ACHN (cell line): ENCODE data around the gene MST1R.

ENCODE experiments used
- DNase-seq: peaks from one replicate; pipeline ENCODE4 v3.0.0-alpha.2; 2015
- in situ Hi-C: cut with HindIII; loops from 2 replicates; pipeline ENCODE4 v1.10.0; 2017; ENCODE audit warnings: low sequenced_read_pairs, low pct_ligation_motif_present, low pct_unique_long_range_greater_than_20kb

MST1R gene

DNA sequence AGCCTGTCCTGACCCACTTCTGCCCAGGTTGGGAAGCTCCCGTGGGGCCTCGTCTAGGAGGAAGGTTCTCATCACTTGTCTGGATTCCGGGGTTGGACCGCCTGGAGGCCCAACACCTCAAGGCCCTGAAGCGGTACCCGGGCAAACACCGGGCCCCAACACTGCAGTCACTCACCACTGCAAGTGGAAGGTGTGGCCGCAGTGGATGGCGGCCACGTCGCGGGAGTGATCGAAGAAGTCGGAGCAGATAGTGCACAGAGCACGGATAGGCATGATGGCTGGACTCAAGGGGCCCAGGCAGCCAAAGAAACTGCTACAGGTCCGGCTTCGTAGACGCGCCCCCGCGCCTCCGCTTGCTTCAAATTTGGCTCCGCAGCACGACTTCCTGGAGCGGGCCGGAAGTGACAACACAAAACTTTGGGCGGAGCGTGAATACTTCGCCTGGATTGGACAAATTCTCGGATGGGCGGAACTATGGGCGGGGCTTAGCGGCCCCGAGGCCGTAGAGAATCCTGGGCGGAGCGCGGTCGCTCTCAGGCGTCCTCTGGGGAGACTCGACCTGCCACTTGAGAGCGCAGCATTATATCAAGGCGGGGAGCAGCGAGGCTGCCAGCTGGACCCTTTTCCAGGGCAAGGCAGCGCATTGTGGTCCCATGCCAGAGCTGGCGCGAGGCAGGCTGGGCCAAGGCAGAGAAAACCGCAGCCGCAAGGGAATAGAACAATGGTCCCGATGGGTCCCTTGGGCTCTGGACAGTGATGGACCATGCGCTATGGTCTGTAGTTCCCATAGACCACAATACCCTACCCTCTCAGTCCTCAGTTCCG is 47.3 kb downstream of the MST1R start, which contains the start of gene TRAIP:
Gene TRAIP (minus strand): TSS at position 384 of the 825 bp plus-strand sequence. CDS start 111 bp downstream, at position 273.
- in situ Hi-C loops: no loop called here
- peak; percentile 91 for DNase-seq

DNA sequence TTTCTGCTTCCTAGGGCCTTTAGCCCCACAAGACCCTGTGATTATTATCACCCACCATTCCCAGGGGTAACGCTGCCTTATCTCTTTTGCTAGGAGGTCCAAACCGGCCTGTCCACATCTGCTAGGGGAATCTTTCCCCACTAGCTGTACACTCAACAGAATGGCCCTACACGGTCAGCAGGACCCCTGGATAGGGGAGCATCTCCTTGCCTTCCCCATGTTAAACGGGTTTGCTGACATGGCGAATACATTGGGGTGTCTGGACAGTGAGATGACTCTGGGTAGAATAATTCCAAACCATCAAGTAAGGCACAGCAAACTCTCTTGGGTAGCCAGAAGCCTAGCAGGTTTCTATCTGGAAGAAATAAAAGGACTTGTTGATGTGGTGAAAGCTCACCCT is 48.0 kb downstream of the MST1R start:
- in situ Hi-C loops: no loop called here
- DNase-seq: no peak

DNA sequence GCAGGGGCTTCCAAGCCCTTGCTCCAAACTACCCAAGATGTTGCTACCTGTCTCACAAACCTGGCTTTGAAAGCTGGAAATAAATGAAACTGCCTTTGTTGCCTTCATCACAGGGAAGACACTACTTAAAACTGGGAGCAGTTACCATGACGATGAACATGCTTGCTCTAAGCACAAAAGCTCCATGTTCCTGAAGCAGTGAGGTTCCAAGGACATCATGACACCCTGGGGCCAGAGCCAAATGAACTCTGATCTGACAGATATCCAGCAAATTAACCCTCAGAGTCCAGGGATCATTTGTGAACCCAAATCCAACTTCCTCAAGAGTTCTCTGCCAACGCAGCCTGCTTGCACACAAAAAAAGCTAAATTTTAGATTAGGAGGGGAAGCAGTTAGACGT is 58.0 kb downstream of the MST1R start:
- in situ Hi-C loops: no loop called here
- DNase-seq: no peak

DNA sequence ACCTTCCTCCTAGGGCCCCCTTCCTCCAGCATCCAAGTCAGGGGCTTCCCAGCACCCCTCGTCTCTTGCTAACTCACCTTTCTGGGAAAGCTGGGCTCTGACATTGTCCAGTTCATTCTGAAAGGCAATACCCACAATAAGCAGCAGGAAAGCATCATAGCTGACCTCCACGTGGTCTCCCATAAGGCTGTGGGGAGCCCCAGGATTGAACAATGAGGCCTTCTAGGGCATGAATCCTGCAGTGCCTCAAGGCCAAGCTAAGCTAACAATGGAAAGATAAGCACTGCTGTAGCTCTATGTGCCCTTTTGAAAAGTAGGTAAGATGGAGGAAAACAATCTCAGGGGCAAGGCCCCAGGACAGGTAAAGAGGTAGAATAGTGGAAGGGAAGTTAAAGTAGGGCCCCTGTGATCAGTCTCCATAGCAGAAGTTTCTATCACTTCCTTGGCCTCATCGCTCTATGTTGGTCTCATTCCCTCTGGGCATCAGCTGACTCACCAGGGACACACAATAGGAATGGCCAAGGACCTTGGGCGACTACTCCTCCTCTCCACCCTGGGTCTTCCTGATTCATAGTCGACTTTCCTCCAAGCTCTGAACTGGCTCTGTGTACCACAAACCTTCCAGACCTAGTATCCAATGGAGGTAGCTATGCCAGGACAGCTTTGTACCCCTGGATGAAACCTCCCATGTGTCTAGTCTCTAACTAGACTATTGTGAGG is 59.0 kb downstream of the MST1R start:
- no peak for DNase-seq
- in situ Hi-C loops: no loop called here

DNA sequence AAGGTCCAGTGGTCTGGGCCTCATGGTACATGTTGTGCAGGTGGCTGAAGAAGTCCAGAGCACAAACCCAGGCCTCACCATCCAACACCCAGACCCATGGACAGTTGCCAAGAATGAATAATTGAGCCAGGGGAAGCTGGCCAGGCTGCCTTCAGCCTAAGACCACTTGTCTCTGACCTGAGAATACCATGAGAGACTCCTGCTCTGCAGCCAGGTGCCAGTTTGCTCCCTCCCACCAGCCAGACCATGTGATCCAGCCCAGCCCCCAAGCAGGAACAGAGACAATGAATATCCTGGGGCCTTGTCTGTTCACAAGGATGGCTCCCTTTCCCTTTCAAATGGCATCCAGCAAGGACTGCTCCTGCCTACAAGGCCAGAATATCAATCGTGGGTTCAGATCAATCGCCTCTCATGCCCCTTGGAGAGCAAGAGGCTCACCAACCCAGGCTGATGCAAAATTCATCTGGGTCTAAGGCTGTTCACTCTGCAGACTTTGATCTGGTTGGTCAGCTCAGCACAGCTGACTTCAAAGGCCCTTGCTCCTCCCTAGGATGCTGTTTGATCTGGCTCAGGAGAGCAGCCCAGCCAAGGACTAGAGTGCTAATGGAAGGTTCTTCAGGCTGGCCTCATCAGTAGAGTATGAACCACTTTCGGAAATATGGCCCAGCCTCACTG is 60.7 kb downstream of the MST1R start:
- DNase-seq: no peak
- in situ Hi-C loops: no loop called here

DNA sequence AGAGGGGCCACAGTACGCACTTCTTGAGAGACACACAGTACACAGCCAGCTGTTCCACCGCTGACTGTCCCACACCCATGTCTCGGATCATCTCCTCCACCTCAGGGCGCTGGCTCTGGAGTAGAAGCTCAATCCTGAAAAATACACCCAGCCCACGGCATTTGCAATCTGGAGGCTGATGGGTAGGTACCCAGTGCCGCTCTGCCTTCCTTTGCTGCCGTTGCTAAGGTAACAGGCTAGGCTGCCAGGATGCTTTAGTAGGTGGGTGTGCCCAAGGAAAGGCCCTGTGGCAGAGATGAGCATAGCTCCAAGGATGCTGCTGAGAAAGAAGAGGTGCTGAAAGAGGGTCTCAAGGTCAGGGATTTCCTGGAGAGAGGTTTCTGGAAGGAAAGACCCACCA is 61.9 kb downstream of the MST1R start:
- no peak for DNase-seq
- in situ Hi-C loops: no loop called here

DNA sequence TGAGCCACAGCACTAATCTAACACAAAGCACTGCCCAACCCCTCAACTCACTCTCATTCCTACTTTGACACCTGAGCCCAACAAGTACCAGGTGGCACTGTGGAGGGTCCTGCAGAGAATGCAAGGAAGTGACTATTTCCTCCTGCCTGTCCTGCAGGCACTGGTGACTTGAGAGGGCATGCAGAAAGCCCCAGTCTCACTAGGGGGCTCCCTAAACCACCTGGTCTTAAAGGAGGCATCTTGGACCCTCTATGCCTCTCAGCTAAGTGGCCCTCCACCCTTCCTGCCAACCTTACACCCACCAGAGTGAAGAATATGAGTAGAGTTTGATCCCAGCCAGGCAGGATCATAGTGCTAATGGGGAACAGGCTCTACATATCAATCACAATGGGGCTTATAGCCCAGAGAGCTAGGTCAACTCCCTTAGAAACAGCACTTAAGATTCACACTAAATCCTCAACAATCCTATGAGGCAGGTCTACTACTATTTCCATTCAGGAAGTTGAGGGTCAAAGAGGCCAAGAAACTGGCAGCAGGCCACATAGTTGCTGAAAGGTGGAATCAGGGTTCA is 62.5 kb downstream of the MST1R start:
- peak; percentile 35 for DNase-seq
- in situ Hi-C loops: no loop called here

DNA sequence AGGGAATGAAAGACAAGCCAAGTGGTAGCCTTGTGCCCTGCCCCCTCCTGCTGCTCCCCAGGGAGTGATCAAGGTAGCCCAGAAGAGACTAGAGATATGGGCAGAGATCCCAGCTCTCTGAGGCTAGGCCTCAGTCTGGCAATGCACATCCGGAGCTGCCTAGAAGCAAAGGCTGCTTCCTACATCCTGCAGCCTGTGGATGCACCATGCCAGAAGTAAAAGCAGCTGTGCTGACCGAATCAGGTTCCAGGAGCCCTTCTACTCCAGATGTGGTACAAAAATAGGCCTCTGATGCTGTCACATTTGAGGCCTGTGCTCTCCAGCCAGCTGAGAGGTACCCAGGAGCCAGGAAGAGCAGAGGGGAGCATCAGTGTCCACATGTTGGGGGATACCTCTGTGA is 63.3 kb downstream of the MST1R start:
- in situ Hi-C loops: no loop called here
- DNase-seq: no peak

DNA sequence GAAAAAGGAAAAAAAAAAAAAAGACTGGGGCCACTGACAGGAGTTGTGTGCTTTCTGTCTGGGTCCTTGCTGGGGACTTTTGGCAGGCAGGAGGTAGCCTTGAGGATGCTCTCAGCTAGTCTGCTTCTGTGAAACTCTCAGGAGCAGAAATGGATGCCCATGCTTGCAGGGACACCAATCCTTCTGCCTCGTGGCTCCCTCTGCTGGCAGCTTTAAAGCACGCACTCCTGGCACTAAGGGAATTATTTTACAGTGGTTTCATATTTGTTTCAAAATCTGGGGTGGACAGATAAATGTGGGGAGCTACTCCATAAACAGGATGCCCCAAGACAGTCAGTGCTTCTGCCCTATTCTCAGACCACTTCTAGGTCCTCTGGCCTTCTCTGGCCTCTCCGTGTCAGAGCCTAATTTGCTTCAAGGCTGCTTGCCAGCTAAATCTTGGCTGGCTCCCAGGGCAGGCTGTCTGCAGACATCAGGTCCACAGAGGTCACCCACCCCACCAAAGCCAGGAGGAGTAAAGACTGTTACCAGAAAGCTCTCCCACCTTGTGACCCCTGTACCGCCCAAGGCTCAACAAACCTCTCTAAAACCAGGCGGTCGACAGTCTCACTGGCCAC is 64.4 kb downstream of the MST1R start:
- peak; percentile 63 for DNase-seq
- in situ Hi-C loops: no loop called here
